Measurements from ENCODE around the gene PCDH15. TPM values are rescaled to one million over a fixed set of nuclear protein-coding genes. Genes with fewer than 3 reads are reported as not detected.
"Not testable (repeated sequence)": the region's sequence is repeated elsewhere in the genome, so short reads cannot be mapped to it uniquely, and the experiment has no call there.

PCDH15 gene
- total RNA-seq, 2 donors from 2014 or later: 0.19 to 0.51 TPM

DNA sequence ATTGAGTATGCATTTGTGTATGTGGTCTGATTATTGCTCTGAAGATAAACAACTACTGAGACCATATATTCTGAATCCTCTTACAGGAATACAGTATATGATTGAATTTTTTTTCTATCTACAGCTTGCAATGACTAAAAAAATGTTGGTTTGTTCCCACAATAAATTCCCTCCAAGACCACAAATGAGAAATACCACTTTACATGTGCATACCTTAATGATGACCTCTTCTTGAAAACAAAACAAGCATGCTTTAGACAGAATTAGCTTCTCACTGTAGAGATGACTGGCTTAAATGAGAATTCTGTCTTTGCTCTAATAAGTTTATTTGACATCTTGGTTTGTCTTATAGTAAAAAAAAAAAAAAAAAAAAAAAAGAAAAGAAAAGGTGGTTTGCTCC, 241.5 kb downstream of the PCDH15 start:
- H3K27ac ChIP-seq: no peak overlapping the region
- TF ChIP-seq, protein P1, sequence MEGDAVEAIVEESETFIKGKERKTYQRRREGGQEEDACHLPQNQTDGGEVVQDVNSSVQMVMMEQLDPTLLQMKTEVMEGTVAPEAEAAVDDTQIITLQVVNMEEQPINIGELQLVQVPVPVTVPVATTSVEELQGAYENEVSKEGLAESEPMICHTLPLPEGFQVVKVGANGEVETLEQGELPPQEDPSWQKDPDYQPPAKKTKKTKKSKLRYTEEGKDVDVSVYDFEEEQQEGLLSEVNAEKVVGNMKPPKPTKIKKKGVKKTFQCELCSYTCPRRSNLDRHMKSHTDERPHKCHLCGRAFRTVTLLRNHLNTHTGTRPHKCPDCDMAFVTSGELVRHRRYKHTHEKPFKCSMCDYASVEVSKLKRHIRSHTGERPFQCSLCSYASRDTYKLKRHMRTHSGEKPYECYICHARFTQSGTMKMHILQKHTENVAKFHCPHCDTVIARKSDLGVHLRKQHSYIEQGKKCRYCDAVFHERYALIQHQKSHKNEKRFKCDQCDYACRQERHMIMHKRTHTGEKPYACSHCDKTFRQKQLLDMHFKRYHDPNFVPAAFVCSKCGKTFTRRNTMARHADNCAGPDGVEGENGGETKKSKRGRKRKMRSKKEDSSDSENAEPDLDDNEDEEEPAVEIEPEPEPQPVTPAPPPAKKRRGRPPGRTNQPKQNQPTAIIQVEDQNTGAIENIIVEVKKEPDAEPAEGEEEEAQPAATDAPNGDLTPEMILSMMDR (IDR thresholded peaks at IDR 0.05): no peak
- no peaks in the 10 kb centered on the region for H3K4me1 ChIP-seq
- no peaks in the 10 kb centered on the region for H3K36me3 ChIP-seq
- no peak for DNase-seq (ENCODE audit: low spot score)
- no peak overlapping the region for H3K4me3 ChIP-seq
- no peaks in the 10 kb centered on the region for H3K9me3 ChIP-seq
- H3K27me3 ChIP-seq: no peaks in the 10 kb centered on the region

DNA sequence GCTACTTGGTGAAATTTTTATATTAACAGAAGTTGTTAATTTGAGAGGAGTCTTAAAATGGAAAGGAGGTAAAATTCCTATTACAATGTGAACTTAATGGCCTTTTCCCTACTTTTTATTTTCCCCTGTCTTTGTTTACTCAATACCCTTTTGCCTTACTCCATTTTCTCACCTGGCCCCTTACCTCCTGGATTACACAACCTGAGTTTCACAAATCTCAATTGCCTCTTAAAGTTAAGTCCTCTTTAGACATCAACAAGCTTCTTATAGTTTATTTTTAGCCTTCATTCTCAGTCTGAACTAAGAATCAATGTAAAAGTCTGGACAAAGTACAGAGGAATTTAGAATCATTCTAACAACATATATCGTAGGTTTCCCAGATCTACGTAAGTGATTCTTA, 247.0 kb downstream of the PCDH15 start:
- H3K36me3 ChIP-seq: no peaks in the 10 kb centered on the region
- H3K9me3 ChIP-seq: no peaks in the 10 kb centered on the region
- no peaks in the 10 kb centered on the region for H3K4me1 ChIP-seq
- DNase-seq (ENCODE audit: low spot score): no peak
- no peak overlapping the region for H3K4me3 ChIP-seq
- TF ChIP-seq, protein P1 (IDR thresholded peaks at IDR 0.05): no peak
- H3K27ac ChIP-seq: no peak overlapping the region
- no peaks in the 10 kb centered on the region for H3K27me3 ChIP-seq

DNA sequence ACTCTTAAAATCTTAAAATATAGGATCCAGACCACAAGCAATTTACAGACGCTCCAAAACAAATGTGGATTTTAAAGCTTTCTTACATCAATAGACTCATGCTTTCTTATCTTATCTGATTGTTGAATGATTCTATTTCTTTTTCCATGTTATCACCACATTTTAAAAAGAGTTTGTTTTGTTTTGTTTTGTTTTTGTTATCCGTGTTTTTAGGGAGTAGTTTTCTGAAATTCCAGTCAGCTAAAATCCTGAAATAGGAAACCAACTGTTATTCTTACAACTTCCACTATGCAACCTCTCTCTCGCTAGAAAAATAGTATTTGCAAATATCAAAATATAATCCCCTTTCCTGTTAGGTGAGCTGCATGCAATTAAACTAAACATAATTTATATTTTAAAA, 251.0 kb downstream of the PCDH15 start:
- TF ChIP-seq, protein P1 (IDR thresholded peaks at IDR 0.05): no peak
- no peaks in the 10 kb centered on the region for H3K27me3 ChIP-seq
- DNase-seq (ENCODE audit: low spot score): no peak
- no peaks in the 10 kb centered on the region for H3K4me1 ChIP-seq
- H3K27ac ChIP-seq: no peak overlapping the region
- no peak overlapping the region for H3K4me3 ChIP-seq
- H3K9me3 ChIP-seq: no peaks in the 10 kb centered on the region
- no peaks in the 10 kb centered on the region for H3K36me3 ChIP-seq

DNA sequence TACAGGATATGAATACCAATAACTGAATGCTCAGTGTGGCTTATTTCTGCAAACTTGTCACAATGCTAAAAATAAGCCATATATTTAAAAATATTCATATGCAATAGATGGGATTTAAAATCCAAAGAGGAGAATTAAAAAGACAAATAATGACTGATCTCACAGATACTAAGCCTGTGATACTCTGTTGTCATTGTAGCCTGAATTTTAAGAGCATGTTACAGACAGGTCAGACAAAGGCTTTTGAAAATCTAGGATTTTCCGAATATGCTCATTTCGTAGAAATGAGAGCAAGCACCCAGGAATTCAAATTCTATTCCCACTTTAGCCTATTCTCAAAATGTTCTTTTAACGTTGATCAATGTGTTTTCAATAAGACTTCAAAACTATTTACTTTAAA, 269.7 kb downstream of the PCDH15 start:
- no peaks in the 10 kb centered on the region for H3K4me1 ChIP-seq
- H3K36me3 ChIP-seq: no peaks in the 10 kb centered on the region
- no peak for DNase-seq (ENCODE audit: low spot score)
- H3K27me3 ChIP-seq: no peaks in the 10 kb centered on the region
- H3K9me3 ChIP-seq: no peaks in the 10 kb centered on the region
- H3K4me3 ChIP-seq: no peak overlapping the region
- H3K27ac ChIP-seq: no peak overlapping the region
- TF ChIP-seq, protein P1 (IDR thresholded peaks at IDR 0.05): no peak

DNA sequence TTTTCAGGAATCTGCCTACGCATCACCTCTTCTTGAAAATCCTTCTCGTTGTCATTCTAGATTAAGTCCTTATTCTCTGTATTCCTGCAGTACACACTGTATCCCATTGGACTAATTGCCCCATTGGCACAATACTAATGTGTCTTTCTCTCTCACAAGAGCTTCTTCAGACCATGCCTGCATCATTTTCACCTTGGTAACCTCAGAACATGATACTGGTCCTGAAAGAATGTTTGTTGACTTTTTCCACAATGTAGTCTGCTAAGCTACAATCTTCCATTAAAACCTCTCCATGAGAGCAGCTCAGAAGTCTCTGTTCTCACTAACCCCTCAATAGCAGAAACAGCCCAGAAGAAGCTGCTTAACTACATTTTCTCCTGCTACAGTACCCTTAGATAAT, 270.7 kb downstream of the PCDH15 start:
- H3K4me3 ChIP-seq: no peak overlapping the region
- no peak for DNase-seq (ENCODE audit: low spot score)
- no peak overlapping the region for H3K27ac ChIP-seq
- H3K4me1 ChIP-seq: no peaks in the 10 kb centered on the region
- H3K27me3 ChIP-seq: no peaks in the 10 kb centered on the region
- H3K9me3 ChIP-seq: no peaks in the 10 kb centered on the region
- TF ChIP-seq, protein P1 (IDR thresholded peaks at IDR 0.05): no peak
- H3K36me3 ChIP-seq: no peaks in the 10 kb centered on the region

DNA sequence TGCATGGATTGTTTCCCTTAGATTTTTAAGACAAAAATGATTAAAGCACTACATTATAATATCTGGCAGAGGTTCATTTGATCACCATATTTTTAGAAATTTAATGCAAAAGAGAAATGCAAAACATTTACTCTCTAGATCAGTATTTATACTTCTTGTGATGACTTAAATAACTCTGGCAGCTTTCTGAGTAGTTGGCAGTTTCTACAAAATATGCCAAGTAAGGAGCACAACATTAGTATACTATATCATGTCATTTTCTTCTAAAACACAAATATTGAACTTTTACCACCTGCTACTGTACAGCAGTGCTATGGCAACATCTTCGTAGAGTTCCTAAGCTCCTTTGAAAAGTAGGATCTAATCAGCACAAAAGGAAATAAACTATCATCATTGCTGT, 275.2 kb downstream of the PCDH15 start:
- Histone ChIP-seq H3K27ac (no peak overlapping the region), H3K9me3 (no peaks in the 10 kb centered on the region), H3K4me1 (no peaks in the 10 kb centered on the region), H3K36me3 (no peaks in the 10 kb centered on the region), H3K27me3 (no peaks in the 10 kb centered on the region), H3K4me3 (no peak overlapping the region)
- DNase-seq (ENCODE audit: low spot score): no peak
- TF ChIP-seq, protein P1 (IDR thresholded peaks at IDR 0.05): no peak

DNA sequence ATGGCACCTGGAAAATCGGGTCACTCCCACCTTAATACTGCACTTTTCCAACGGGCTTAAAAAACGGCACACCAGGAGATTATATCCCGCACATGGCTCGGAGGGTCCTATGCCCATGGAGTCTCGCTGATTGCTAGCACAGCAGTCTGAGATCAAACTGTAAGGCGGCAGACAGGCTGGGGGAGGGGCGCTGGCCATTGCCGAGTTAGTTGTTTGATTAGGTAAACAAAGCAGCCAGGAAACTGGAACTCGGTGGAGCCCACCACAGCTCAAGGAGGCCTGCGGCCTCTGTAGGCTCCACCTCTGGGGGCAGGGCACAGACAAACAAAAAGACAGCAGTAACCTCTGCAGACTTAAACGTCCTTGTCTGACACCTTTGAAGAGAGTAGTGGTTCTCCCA, 285.8 kb downstream of the PCDH15 start:
- not testable (repeated sequence) for H3K4me3 ChIP-seq; H3K27ac ChIP-seq; DNase-seq (ENCODE audit: low spot score); H3K36me3 ChIP-seq; H3K9me3 ChIP-seq; H3K27me3 ChIP-seq; H3K4me1 ChIP-seq
